ENCODE results near the gene BCAM.
"Not testable (repeated sequence)": the region's sequence is repeated elsewhere in the genome, so short reads cannot be mapped to it uniquely, and the experiment has no call there.

BCAM gene

GRCh38 chr19:44856421-44857083 is 47.6 kb downstream of the BCAM start:
- ChIA-PET POLR2A (no interaction called here), CTCF (interaction anchor here (0.9 to 1.5 kb wide), 4 partner anchors 9 to 166 kb away, joined by 3 to 4 read pairs (median 4); partner anchors contain the start of gene NECTIN2)
- DNase-seq (ENCODE audit: extremely low spot score), result no peak
- TF ChIP-seq CTCF (IDR thresholded peaks at IDR 0.05; ENCODE audit: control extremely low read depth, extremely low read depth, low read depth, missing control alignments), result no peak

- no peak for DNase-seq (ENCODE audit: extremely low spot score)
- CTCF ChIA-PET, result interaction anchor here (1.0 to 1.3 kb wide), 3 partner anchors 9 to 287 kb away, joined by 3 to 4 read pairs (median 3); partner anchors contain the start of gene NECTIN2
- no peak for TF ChIP-seq CTCF (IDR thresholded peaks at IDR 0.05; ENCODE audit: control extremely low read depth, extremely low read depth, low read depth, missing control alignments)
- POLR2A ChIA-PET, result no interaction called here
Observed at GRCh38 chr19:44857837-44858236, 48.9 kb downstream of the BCAM start.

GRCh38 chr19:44861576-44861975 is 52.7 kb downstream of the BCAM start:
- DNase-seq (ENCODE audit: extremely low spot score); POLR2A ChIA-PET: not testable (repeated sequence)
- CTCF ChIA-PET, result interaction anchor here (1.5 kb wide), 1 partner anchor 15 kb away, joined by 3 read pairs; the partner anchor contains the start of gene NECTIN2

- POLR2A ChIA-PET, result no interaction called here
- no peak for DNase-seq (ENCODE audit: extremely low spot score)
- CTCF ChIA-PET, result no interaction called here
- no peak for TF ChIP-seq CTCF (IDR thresholded peaks at IDR 0.05; ENCODE audit: control extremely low read depth, extremely low read depth, low read depth, missing control alignments)
Observed at GRCh38 chr19:44863990-44864389, 55.1 kb downstream of the BCAM start.

GRCh38 chr19:44865196-44865767 is 56.4 kb downstream of the BCAM start:
- DNase-seq (ENCODE audit: extremely low spot score), result no peak
- no peak for TF ChIP-seq CTCF (IDR thresholded peaks at IDR 0.05; ENCODE audit: control extremely low read depth, extremely low read depth, low read depth, missing control alignments)
- POLR2A ChIA-PET, result no interaction called here
- CTCF ChIA-PET, result interaction anchor here (1.3 kb wide), 1 partner anchor 9 kb away, joined by 3 read pairs; no protein-coding TSS in a partner anchor

GRCh38 chr19:44866664-44867063 is 57.8 kb downstream of the BCAM start:
- CTCF ChIA-PET, result no interaction called here
- TF ChIP-seq CTCF (IDR thresholded peaks at IDR 0.05; ENCODE audit: control extremely low read depth, extremely low read depth, low read depth, missing control alignments), result no peak
- POLR2A ChIA-PET, result no interaction called here
- no peak for DNase-seq (ENCODE audit: extremely low spot score)

GRCh38 chr19:44867578-44867977 is 58.7 kb downstream of the BCAM start:
- no peak for TF ChIP-seq CTCF (IDR thresholded peaks at IDR 0.05; ENCODE audit: control extremely low read depth, extremely low read depth, low read depth, missing control alignments)
- POLR2A ChIA-PET, result no interaction called here
- CTCF ChIA-PET, result no interaction called here
- no peak for DNase-seq (ENCODE audit: extremely low spot score)
